NCI-H82 treated with DMSO at 0.1 percent for 48 hours (cell line): ENCODE data around the gene NFKBIE.

Source experiments
- DNase-seq: peaks from one replicate; lab custom pipeline; 2025; ENCODE audit not compliant: unreplicated experiment; lab: John Stamatoyannopoulos, UW

NFKBIE gene

GRCh38 chr6:44298055-44298803 is 32.9 kb upstream of the NFKBIE start:
- no peak for DNase-seq

GRCh38 chr6:44297063-44298038 is 32.0 kb upstream of the NFKBIE start:
- no peak for DNase-seq

- DNase-seq, result no peak
These were observed 29.8 kb upstream of the NFKBIE start for GRCh38 chr6:44294832-44295791.

DNA sequence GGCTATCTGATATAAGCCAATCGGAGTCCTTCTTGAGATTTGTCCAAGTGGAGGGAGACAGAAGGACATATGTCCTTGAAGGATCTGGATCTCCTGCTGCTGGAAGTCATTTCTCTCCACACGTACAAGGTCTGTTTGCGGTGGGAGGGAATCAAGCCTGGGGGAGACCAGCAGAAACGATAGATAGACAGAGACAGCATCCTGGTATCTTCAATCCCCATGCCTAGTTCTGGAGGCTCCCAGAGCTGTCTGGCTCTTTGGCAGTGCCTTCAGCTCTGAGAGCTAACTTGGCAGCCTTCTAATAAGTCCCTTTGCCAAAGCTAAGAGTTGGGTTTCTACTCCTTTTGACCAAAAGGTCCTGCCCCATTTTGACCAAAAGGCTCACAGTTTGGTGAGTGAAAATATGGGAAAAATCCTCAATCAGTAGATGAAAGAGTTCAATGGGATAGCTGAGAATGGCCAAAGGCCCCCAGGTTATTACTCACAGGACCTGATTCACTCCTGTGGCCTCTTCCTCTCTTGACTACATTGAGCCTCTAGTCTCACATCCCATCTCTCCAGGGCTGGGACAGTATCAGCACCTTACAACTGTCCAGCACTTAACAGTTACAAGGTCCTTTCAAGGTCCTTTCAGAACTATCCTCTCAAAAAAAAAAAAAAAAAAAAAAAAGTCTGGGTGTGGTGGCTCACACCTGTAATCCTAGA is 27.5 kb upstream of the NFKBIE start:
- DNase-seq, result no peak

DNA sequence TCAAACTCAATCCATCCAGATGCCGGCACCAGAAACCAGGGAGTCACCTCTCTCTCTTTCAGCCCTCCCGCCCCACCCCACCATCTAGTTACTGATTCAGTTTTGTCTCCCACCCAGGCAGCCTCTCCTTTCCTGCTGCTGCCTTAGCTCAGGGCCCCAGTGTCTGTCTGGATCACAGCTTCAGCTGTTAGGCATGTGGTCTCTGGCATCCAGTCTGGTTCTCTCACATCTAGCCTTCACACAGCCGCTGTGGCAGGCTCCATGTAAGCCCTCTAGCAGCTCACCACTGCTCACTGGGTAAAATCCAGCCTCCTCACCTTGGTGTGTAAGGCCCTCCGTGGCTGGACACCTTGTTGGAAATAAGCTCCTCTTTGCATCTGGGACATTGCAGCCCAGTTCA is 26.5 kb upstream of the NFKBIE start:
- DNase-seq, result no peak

DNA sequence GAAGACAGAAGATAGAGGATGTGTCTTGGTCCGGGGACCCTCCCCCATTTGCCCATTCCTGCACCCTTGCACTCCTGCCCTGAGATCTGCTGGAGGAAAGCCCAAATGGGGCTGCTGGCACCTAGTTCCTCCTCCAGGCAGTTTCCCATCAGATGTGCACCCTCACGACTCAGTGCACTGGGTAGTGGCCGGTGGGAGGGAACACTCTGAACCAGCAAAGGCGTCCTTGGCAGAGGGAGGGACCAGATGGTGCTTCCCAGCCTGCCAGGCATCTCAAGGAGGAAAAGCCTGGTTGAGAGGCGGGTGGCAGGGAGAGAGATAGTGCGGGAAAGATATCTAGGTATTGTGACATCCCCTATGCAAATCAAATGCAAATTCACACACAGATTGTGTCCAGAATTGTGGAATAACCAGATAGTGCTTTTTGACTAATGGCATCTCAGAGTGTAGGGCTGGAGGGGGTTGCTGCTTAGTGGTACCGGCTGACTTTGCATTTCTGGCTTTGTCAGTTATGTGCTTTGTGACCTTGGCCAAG is 24.4 kb upstream of the NFKBIE start:
- no peak for DNase-seq

- DNase-seq, result no peak
These were observed 21.4 kb upstream of the NFKBIE start for GRCh38 chr6:44286747-44287146.

GRCh38 chr6:44286285-44286565 is 20.9 kb upstream of the NFKBIE start:
- no peak for DNase-seq

DNA sequence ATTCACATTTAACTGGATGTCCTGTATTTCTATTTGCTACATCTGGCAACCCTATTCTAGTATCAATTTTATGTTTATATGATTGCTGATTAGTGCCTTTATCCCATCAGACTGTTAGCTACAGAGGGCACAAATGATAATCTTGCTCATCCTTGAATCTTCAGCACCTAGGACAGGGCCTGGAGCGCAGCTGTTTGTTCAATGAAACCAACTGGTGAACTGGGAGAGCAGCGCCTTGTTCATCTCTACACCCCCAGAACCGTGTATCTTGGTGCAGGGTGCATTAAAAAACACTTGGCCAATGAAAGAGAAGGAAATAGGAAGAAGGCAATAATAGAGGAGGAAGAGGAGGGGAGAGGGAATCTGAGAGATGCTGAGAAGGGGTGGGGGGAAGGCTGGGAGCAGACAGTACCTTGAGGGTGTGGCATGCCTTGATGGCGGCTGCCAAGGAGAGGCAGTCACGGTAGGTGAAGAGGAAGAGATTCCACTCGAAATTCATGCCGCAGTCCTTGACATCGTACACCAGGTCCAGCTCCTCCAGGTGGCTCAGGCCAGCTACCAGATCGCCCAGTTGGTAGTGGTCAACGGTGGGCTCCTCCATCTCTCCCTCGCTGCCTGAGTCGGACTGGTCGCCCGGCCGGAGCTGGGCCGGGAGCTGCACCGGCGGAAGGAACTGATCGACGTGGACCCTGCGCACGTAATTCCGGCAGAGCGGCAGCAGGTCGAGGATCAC is 20.4 kb upstream of the NFKBIE start:
- DNase-seq, result no peak

DNA sequence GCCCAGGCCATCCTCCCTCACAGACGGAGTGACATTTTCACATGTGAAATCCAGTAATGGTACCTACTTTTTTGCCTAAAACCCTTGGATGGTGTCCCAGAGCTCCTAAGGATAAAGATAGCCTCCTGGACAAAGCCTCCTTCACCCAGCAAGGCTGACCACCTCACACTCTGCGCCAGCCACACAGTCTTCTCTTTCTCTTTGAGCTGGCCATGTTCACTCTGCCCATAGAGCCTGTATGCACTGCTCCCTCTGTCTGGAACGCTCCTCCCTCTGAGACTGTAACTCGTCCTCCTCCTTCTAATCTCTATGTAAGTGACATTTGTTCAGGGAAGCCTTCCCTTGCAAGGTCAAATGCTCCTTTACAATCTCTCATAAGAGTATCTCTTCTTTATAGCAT is 19.5 kb upstream of the NFKBIE start:
- no peak for DNase-seq

GRCh38 chr6:44284121-44284520 is 18.8 kb upstream of the NFKBIE start:
- DNase-seq, result no peak

- no peak for DNase-seq
These were observed 13.7 kb upstream of the NFKBIE start for GRCh38 chr6:44278774-44279697.

- DNase-seq, result no peak
These were observed 13.0 kb upstream of the NFKBIE start for GRCh38 chr6:44278315-44278714.

DNA sequence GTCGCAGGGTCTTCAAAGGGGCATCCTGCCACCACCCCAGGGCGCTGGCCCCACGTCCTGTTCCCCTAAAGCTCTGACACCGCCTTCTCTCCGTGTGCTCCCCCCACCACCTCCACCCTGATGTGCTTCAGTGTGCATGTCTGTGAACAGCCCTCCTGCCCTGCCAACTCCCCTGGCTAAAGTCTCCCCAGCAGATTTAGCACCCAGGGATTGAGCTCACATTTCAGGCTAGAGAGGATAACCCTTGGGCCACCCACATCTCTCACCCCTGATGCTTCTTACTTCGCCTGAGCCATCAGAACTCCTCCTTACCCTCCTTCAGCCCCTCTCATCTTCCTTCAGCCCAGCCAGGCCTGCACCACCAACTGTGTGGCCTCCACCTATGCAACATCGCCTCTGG is 12.4 kb upstream of the NFKBIE start:
- DNase-seq, result no peak

DNA sequence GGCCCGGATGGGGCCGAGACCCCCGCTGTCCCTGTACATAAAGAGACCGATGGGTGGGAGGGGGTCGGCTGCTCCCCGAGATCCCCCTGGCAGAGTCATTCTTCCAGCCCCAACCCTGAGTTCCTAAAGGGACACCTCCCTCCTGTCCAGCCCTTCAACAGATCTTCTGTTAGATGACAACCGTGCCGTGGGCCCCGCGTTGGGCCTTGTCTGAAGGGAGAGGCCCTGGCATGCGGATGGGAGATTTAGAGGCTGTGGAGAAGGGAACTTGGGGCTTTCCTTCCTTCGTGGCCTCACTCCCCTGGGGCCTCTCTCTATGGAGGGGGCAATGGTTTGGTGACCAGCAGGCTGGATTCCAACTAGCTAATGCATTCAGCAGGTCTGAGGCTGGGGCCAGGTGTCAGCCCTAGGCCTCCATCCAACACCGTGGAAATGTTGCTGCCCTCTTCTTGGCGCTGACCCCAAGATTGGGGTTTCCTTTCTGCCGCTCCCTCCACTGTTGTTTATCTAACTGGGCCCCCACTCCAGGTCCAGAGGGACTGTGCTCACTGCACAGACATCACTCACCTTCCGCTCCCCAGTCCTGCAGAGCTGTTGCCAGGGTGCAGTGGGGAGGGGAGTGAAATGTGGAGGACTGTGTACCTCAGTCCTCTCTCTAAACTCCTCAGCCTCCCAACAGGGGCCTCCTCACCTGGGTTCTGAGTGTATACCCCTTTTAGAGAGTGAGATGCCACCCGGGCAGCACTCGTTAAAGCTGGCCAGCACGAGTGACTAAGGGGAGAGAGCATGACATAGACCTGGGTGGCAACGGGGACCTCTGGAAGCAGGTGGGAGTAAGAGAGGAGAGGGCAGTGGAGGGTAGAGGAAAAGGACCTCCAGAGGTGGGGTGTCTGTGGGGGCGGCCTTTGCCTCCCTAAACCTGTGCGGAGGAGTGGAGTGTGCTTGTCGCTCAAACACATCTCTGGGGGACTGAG is 11.6 kb upstream of the NFKBIE start:
- no peak for DNase-seq

DNA sequence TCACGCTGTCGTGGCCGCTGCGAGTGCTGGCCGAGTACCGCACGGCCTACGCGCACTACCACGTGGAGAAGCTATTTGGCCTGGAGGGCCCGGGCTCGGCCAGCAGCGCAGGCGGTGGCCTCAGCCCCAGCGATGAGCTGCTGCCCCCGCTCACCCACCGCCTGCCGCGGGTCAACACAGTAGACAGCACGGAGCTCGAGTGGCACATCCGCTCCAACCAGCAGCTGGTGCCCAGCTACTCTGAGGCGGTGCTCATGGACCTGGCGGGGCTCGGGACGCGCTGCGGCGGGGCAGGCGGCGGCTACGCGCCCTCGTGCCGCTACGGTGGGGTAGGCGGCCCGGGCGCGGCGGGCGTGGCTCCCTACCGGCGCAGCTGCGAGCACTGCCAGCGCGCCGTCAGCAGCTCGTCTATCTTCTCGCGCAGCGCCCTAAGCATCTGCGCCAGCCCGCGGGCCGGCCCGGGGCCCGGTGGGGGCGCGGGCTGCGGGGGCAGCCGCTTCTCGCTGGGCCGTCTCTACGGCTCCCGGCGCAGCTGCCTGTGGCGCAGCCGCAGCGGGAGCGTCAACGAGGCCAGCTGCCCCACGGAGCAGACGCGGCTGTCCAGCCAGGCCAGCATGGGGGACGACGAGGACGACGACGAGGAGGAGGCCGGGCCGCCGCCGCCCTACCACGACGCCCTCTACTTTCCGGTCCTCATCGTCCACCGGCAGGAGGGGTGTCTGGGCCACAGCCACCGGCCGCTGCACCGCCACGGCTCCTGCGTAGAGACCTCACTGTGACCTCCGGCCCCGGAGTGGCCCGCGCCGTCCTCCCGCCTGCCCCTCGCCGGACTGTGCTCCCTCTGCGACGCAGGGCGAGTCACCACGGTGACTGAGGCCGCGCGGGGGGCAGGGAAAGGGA is 10.6 kb upstream of the NFKBIE start:
- DNase-seq, result no peak
